Measurements from ENCODE around the gene GRIFIN. TPM values are rescaled to one million over a fixed set of nuclear protein-coding genes. Genes with fewer than 3 reads are reported as not detected.

Gene GRIFIN
- total RNA-seq, 1 experiment from 2014 or later, result not detected

DNA sequence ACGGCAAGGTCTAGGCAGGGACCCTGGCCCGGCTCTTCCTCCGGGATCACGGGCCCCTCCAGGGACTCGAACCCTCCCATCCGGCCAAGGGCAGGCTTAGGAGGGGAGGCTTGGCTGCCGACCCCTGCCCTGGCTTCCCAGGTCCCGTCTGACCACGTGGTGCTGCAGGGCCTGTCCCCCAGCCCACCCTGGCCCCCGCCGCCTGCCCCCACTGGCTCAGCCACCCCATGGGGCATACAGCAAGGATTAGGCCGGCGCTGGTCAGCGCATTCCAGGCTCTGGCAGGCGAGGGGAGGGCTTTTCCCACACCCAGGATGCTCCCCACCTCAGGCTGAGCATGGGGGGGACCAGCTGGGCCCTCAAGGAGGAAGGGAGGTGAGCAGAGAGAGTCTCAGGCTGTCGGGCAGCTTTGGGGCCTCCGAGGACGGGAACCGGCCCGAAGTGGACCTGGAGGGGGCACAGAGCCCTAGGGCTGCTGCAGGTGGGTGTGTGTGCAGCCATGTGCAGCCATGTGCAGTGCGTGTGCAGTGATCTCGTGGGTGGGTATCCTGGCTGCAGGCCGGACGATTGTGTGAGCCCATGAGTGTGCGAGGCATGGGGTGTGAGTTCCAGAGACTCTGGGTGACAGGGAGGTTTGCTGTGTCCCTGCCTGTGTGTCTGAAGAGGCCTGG lies 713 bp upstream of the GRIFIN start:
- Histone ChIP-seq H3K9ac (ENCODE audit: low read length) (no peak overlapping the region), H3K27me3 (ENCODE audit: low read length) (no peaks in the 10 kb centered on the region), H3K9me2 (replicated peaks; ENCODE audit: low read length) (no peaks in the 10 kb centered on the region), H3K36me3 (ENCODE audit: low read depth, low read length) (no peaks in the 10 kb centered on the region), H2AFZ (ENCODE audit: low read length) (no peak overlapping the region), H3K4me3 (ENCODE audit: low read length) (no peak overlapping the region), H3F3A (ENCODE audit: low read length, unreplicated experiment) (no peaks in the 10 kb centered on the region), H4K20me1 (ENCODE audit: low read length) (no peaks in the 10 kb centered on the region), H3K27ac (ENCODE audit: low read length) (no peak overlapping the region), H3K9me3 (ENCODE audit: low read length) (no peaks in the 10 kb centered on the region), H3K79me2 (ENCODE audit: low read length) (no peaks in the 10 kb centered on the region), H3K4me1 (ENCODE audit: insufficient read depth, low read length) (peaks cover 12% of the 10 kb centered on the region; the same call in 1 of the 2 replicates), H3K4me2 (ENCODE audit: low read length) (no peak overlapping the region)
- no TSS peak for BruUV-seq (replicated peaks)
- intact Hi-C loops (cut with micrococcal nuclease), result loop anchor here (2.0 to 5.0 kb wide), 3 partner anchors 40 to 205 kb away; partner anchors contain the start of genes BRAT1 and LFNG
- POLR2A ChIA-PET (ENCODE audit: unreplicated experiment), result no interaction called here
- ATAC-seq (no peak), DNase-seq (no peak)
- TF ChIP-seq, protein P1, sequence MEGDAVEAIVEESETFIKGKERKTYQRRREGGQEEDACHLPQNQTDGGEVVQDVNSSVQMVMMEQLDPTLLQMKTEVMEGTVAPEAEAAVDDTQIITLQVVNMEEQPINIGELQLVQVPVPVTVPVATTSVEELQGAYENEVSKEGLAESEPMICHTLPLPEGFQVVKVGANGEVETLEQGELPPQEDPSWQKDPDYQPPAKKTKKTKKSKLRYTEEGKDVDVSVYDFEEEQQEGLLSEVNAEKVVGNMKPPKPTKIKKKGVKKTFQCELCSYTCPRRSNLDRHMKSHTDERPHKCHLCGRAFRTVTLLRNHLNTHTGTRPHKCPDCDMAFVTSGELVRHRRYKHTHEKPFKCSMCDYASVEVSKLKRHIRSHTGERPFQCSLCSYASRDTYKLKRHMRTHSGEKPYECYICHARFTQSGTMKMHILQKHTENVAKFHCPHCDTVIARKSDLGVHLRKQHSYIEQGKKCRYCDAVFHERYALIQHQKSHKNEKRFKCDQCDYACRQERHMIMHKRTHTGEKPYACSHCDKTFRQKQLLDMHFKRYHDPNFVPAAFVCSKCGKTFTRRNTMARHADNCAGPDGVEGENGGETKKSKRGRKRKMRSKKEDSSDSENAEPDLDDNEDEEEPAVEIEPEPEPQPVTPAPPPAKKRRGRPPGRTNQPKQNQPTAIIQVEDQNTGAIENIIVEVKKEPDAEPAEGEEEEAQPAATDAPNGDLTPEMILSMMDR (conservative IDR thresholded peaks at IDR 0.05; ENCODE audit: low read depth, low read length), result no peak
- TF ChIP-seq EZH2 (IDR thresholded peaks at IDR 0.05; ENCODE audit: low read length, unreplicated experiment) (no peak), EZH2phosphoT487 (IDR thresholded peaks at IDR 0.05; ENCODE audit: borderline replicate concordance, low read length) (no peak)
- CTCF ChIA-PET, result no interaction called here

DNA sequence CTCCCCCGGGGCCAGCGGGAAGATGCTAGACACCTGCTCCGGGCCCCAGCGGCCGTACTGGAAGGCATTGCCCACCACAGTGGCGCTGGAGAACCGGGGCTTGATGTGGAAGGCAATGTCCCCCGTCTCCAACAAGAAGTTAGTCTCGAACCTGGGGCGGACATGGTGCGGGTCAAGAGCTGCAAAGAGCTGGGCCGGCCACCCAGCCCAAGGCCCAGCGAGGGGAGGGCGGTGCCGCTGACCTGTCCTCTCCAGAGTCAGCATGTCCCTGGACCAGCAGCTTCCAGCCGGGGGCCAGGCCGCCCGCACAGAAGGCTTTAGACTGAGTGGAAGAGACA lies 551 bp downstream of the GRIFIN start:
- CTCF ChIA-PET, result no interaction called here
- H3K9ac ChIP-seq (ENCODE audit: low read length), result no peak overlapping the region
- H2AFZ ChIP-seq (ENCODE audit: low read length), result no peak overlapping the region
- no peaks in the 10 kb centered on the region for H3K9me3 ChIP-seq (ENCODE audit: low read length)
- no peaks in the 10 kb centered on the region for H3F3A ChIP-seq (ENCODE audit: low read length, unreplicated experiment)
- no peak overlapping the region for H3K4me2 ChIP-seq (ENCODE audit: low read length)
- H3K9me2 ChIP-seq (replicated peaks; ENCODE audit: low read length), result no peaks in the 10 kb centered on the region
- no peak overlapping the region for H3K4me3 ChIP-seq (ENCODE audit: low read length)
- BruUV-seq (replicated peaks), result no TSS peak
- H3K36me3 ChIP-seq (ENCODE audit: low read depth, low read length), result no peaks in the 10 kb centered on the region
- H3K27me3 ChIP-seq (ENCODE audit: low read length), result no peaks in the 10 kb centered on the region
- no peak overlapping the region for H3K27ac ChIP-seq (ENCODE audit: low read length)
- DNase-seq (no peak), ATAC-seq (no peak)
- intact Hi-C loops (cut with micrococcal nuclease), result loop anchor here (2.0 to 5.0 kb wide), 3 partner anchors 42 to 207 kb away; partner anchors contain the start of genes BRAT1 and LFNG
- no peaks in the 10 kb centered on the region for H4K20me1 ChIP-seq (ENCODE audit: low read length)
- H3K79me2 ChIP-seq (ENCODE audit: low read length), result no peaks in the 10 kb centered on the region
- POLR2A ChIA-PET (ENCODE audit: unreplicated experiment), result no interaction called here
- peaks cover 16% of the 10 kb centered on the region; the same call in 1 of the 2 replicates for H3K4me1 ChIP-seq (ENCODE audit: insufficient read depth, low read length)
- TF ChIP-seq, protein P1 (conservative IDR thresholded peaks at IDR 0.05; ENCODE audit: low read depth, low read length), result no peak
- TF ChIP-seq EZH2 (IDR thresholded peaks at IDR 0.05; ENCODE audit: low read length, unreplicated experiment) (no peak), EZH2phosphoT487 (IDR thresholded peaks at IDR 0.05; ENCODE audit: borderline replicate concordance, low read length) (no peak)

Data from PC-3 (cell line).